ENCODE data around the gene TTLL5.

The TTLL5 gene

DNA sequence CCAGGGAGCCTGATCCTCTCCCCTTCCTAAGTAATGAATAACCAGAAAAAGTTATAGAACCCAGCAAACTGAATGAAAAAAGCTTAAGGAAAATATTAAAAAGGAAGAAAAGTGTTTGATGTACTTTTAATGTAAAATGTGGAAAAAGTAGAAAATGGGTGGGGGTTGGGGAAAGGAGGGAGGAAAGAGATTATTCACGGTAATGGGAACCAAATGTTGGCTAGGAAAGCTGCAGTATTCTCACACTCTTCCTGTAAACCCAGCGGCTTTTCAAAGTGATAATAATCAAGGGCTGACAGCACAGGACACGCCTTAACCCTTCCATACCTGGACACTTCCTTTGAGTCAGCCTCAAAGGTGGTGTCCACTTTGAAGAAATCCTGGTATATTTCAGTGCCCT lies 181.5 kb downstream of the TTLL5 start:
- no peak for TF ChIP-seq EGR1 (IDR thresholded peaks at IDR 0.05)
- no peak for TF ChIP-seq FOXM1 (IDR thresholded peaks at IDR 0.05; ENCODE audit: borderline replicate concordance, low read depth)
- no peak for TF ChIP-seq CEBPB (IDR thresholded peaks at IDR 0.05)
- TF ChIP-seq TEAD4 (IDR thresholded peaks at IDR 0.05), result no peak

DNA sequence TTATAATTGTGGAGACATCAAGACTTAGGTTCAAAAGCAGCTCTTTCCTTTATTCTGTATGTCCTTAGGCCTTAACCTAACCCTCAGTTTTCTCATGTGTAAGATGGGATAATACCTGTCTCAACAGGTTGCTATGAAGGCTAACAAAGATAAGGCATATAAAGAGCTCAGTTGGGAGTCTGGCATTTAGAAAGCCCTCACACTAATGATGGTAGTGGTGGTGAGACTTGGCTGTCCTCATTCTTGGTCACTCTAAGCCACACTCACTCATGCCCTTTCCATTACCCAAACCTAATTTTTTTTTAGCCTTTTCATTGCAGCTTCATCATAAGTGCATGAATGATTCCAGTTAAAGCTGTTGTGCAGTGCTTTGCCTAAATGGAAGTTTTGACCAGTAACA lies 183.4 kb downstream of the TTLL5 start:
- TF ChIP-seq NFIC (IDR thresholded peaks at IDR 0.05) (no peak), TEAD4 (IDR thresholded peaks at IDR 0.05) (no peak), FOXM1 (IDR thresholded peaks at IDR 0.05; ENCODE audit: borderline replicate concordance, low read depth) (no peak), MAX (IDR thresholded peaks at IDR 0.05) (no peak), REST (IDR thresholded peaks at IDR 0.05; ENCODE audit: low read depth) (no peak), YY1 (IDR thresholded peaks at IDR 0.05; ENCODE audit: low read depth) (no peak), ZBTB7A (IDR thresholded peaks at IDR 0.05; ENCODE audit: low read depth) (no peak), USF1 (IDR thresholded peaks at IDR 0.05) (no peak), EP300 (IDR thresholded peaks at IDR 0.05; ENCODE audit: borderline replicate concordance) (no peak)

DNA sequence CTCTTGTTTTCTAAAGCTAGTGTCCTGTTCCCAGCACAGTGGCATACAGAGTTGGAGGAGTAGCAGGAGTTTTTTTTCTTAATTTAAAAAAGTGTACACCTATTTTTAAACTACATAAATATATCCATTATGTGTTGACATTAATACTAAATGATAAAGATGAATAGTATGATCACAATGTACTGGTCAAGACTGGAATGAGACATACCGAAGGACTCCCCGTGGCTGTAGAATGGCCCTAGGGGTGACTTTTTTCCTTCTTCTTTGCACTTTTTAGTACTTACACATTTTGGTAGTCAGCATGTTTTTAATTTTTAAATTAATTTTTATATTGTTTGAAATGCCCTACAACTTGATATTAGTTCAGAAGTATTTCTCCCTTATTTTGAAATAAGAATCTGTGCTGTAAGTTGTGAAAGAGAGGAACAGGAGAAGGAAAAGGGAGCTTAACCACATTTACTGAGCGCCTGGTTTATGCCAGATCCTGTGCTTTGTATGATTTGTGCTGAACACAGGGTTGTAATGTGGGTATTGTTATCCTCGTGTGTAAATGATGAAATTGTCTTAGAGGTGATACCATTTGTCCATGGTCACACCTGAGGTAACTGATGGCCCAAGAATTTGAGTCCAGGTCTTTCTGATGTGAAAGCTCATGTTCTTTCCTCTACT lies 184.2 kb downstream of the TTLL5 start:
- TF ChIP-seq REST (IDR thresholded peaks at IDR 0.05; ENCODE audit: low read depth) (no peak), USF1 (IDR thresholded peaks at IDR 0.05) (no peak), ZBTB7A (IDR thresholded peaks at IDR 0.05; ENCODE audit: low read depth) (no peak), RAD21 (IDR thresholded peaks at IDR 0.05; ENCODE audit: low read depth) (no peak), TCF12 (IDR thresholded peaks at IDR 0.05; ENCODE audit: low read depth) (no peak), YY1 (IDR thresholded peaks at IDR 0.05; ENCODE audit: low read depth) (no peak), FOXM1 (IDR thresholded peaks at IDR 0.05; ENCODE audit: borderline replicate concordance, low read depth) (no peak), NFIC (IDR thresholded peaks at IDR 0.05) (no peak), MAX (IDR thresholded peaks at IDR 0.05) (no peak), CREB1 (IDR thresholded peaks at IDR 0.05; ENCODE audit: low read depth) (no peak), EGR1 (IDR thresholded peaks at IDR 0.05) (no peak)

- TF ChIP-seq RAD21 (IDR thresholded peaks at IDR 0.05; ENCODE audit: low read depth) (no peak), FOXM1 (IDR thresholded peaks at IDR 0.05; ENCODE audit: borderline replicate concordance, low read depth) (no peak), REST (IDR thresholded peaks at IDR 0.05; ENCODE audit: low read depth) (no peak)
Observed at GRCh38 chr14:75847584-75847983, 186.5 kb downstream of the TTLL5 start.

GRCh38 chr14:75848167-75848913 lies 187.3 kb downstream of the TTLL5 start:
- no peak for TF ChIP-seq REST (IDR thresholded peaks at IDR 0.05; ENCODE audit: low read depth)
- no peak for TF ChIP-seq CEBPB (IDR thresholded peaks at IDR 0.05)
- TF ChIP-seq YY1 (IDR thresholded peaks at IDR 0.05; ENCODE audit: low read depth), result no peak
- no peak for TF ChIP-seq FOXM1 (IDR thresholded peaks at IDR 0.05; ENCODE audit: borderline replicate concordance, low read depth)
- TF ChIP-seq USF1 (IDR thresholded peaks at IDR 0.05), result no peak
